Measurements from ENCODE around the gene SAMD4A.
"Not testable (repeated sequence)": the region's sequence is repeated elsewhere in the genome, so short reads cannot be mapped to it uniquely, and the experiment has no call there.

SAMD4A gene

GRCh38 chr14:54784060-54784459 lies 217.1 kb downstream of the SAMD4A start:
- DNase-seq (ENCODE audit: low spot score): no peak

GRCh38 chr14:54784657-54785056 lies 217.7 kb downstream of the SAMD4A start:
- no peak for DNase-seq (ENCODE audit: low spot score)

GRCh38 chr14:54785136-54785777 lies 218.3 kb downstream of the SAMD4A start:
- no peak for DNase-seq (ENCODE audit: low spot score)

- no peak for DNase-seq (ENCODE audit: low spot score)
Measured at GRCh38 chr14:54785778-54786770, 219.1 kb downstream of the SAMD4A start.

- DNase-seq (ENCODE audit: low spot score): no peak
Measured at GRCh38 chr14:54786838-54787237, 219.9 kb downstream of the SAMD4A start.

- no peak for DNase-seq (ENCODE audit: low spot score)
Measured at GRCh38 chr14:54787261-54787660, 220.3 kb downstream of the SAMD4A start.

- DNase-seq (ENCODE audit: low spot score): no peak
Measured at GRCh38 chr14:54788701-54789100, 221.8 kb downstream of the SAMD4A start.

GRCh38 chr14:54789166-54789565 lies 222.2 kb downstream of the SAMD4A start:
- no peak for DNase-seq (ENCODE audit: low spot score)

- DNase-seq (ENCODE audit: low spot score): no peak
Measured at GRCh38 chr14:54789781-54790480, 223.0 kb downstream of the SAMD4A start.

GRCh38 chr14:54791001-54791400 lies 224.1 kb downstream of the SAMD4A start:
- no peak for DNase-seq (ENCODE audit: low spot score)

GRCh38 chr14:54792288-54792687 lies 225.4 kb downstream of the SAMD4A start:
- DNase-seq (ENCODE audit: low spot score): no peak

- DNase-seq (ENCODE audit: low spot score): no peak
Measured at GRCh38 chr14:54794159-54794558, 227.2 kb downstream of the SAMD4A start.

- DNase-seq (ENCODE audit: low spot score): no peak
Measured at GRCh38 chr14:54794796-54795195, 227.9 kb downstream of the SAMD4A start.

- DNase-seq (ENCODE audit: low spot score): peak; percentile 76
Measured at GRCh38 chr14:54796961-54797360, 230.0 kb downstream of the SAMD4A start.

- DNase-seq (ENCODE audit: low spot score): no peak
Measured at GRCh38 chr14:54797556-54797955, 230.6 kb downstream of the SAMD4A start.

GRCh38 chr14:54797986-54798385 lies 231.1 kb downstream of the SAMD4A start:
- no peak for DNase-seq (ENCODE audit: low spot score)

- DNase-seq (ENCODE audit: low spot score): no peak
Measured at GRCh38 chr14:54798465-54799124, 231.7 kb downstream of the SAMD4A start.

GRCh38 chr14:54801482-54801881 lies 234.6 kb downstream of the SAMD4A start:
- DNase-seq (ENCODE audit: low spot score): not testable (repeated sequence)

- DNase-seq (ENCODE audit: low spot score): no peak
Measured at GRCh38 chr14:54803396-54803795, 236.5 kb downstream of the SAMD4A start.

- peak; percentile 55 for DNase-seq (ENCODE audit: low spot score)
Measured at GRCh38 chr14:54803926-54804537, 237.1 kb downstream of the SAMD4A start.

- DNase-seq (ENCODE audit: low spot score): no peak
Measured at GRCh38 chr14:54804538-54805041, 237.7 kb downstream of the SAMD4A start.
